IMR-90 (cell line): Measurements from ENCODE around the gene TASP1. TPM values are rescaled to one million over a fixed set of nuclear protein-coding genes. Genes with fewer than 3 reads are reported as not detected.

ENCODE experiments used
- ATAC-seq: fragments of 200-7000 bp; cut with Tn5 transposase; 2 replicates; pipeline ENCODE4 v1.9.1; 2020; ENCODE audit warnings: low read depth, mild to moderate bottlenecking, moderate library complexity
- BruUV-seq: library from RNA; stranded (reverse); fragments of 400-500 nt; replicated peaks from 2 replicates; lab custom pipeline; 2021; lab: Mats Ljungman, UMichigan
- CTCF ChIA-PET: fragments of 300-600 bp; formaldehyde crosslinking; extraction: SDS; loops from one replicate; lab custom pipeline; 2021; ENCODE audit warnings: antibody characterized with exemption; lab: Yijun Ruan, JAX
- POLR2A ChIA-PET: fragments of 300-600 bp; sonication (Branson Sonifier 250); formaldehyde crosslinking; loops from one replicate; lab custom pipeline; 2022; ENCODE audit warnings: antibody characterized with exemption; ENCODE audit not compliant: unreplicated experiment; lab: Charles Lee
- DNase-seq: peaks from one replicate; pipeline ENCODE4 v3.0.0; 2013
- H2AFZ ChIP-seq: replicated peaks from 2 replicates; pipeline ENCODE3; 2013; ENCODE audit warnings: low read length, mild to moderate bottlenecking; ENCODE audit not compliant: poor library complexity
- H2AK5ac ChIP-seq: 2 replicates; pipeline ENCODE4 v1.6.1; 2013; ENCODE audit warnings: low read depth, low read length, inconsistent platforms
- H2AK9ac ChIP-seq: replicated peaks from 2 replicates; pipeline ENCODE3; 2013; ENCODE audit warnings: mild to moderate bottlenecking, low read depth, low read length, moderate library complexity; ENCODE audit not compliant: poor library complexity
- H2BK120ac ChIP-seq: 2 replicates; pipeline ENCODE4 v1.6.1; 2013; ENCODE audit warnings: low read depth, low read length, inconsistent platforms
- H2BK15ac ChIP-seq: 3 replicates; pipeline ENCODE4 v1.6.1; 2013; ENCODE audit warnings: low read depth, low read length, inconsistent platforms
- H2BK20ac ChIP-seq: 2 replicates; pipeline ENCODE4 v1.6.1; 2013; ENCODE audit warnings: low read depth, mild to moderate bottlenecking, inconsistent platforms, low read length, moderate library complexity
- H2BK5ac ChIP-seq: 2 replicates; pipeline ENCODE4 v1.6.1; 2013; ENCODE audit warnings: mild to moderate bottlenecking, low read depth, low read length, inconsistent platforms; ENCODE audit not compliant: poor library complexity, severe bottlenecking
- H3K14ac ChIP-seq: replicated peaks from 2 replicates; pipeline ENCODE4 v1.6.1; 2013; ENCODE audit warnings: low read depth, low read length, inconsistent platforms
- H3K18ac ChIP-seq: 2 replicates; pipeline ENCODE4 v1.6.1; 2013; ENCODE audit warnings: low read depth, low read length, control low read depth
- H3K23ac ChIP-seq: 2 replicates; pipeline ENCODE4 v1.6.1; 2013; ENCODE audit warnings: low read depth, low read length, inconsistent platforms
- H3K27ac ChIP-seq: 2 replicates; pipeline ENCODE4 v1.5.1; 2013; ENCODE audit warnings: mild to moderate bottlenecking, control low read depth, low read length; ENCODE audit not compliant: insufficient read depth
- H3K27me3 ChIP-seq: 2 replicates; pipeline ENCODE4 v1.6.1; 2013; ENCODE audit warnings: low read length; ENCODE audit not compliant: control insufficient read depth, insufficient read depth
- H3K36me3 ChIP-seq: 2 replicates; pipeline ENCODE4 v1.6.1; 2013; ENCODE audit warnings: low read length, mixed read lengths; ENCODE audit not compliant: control insufficient read depth, insufficient read depth
- H3K4ac ChIP-seq: 2 replicates; pipeline ENCODE4 v1.6.1; 2013; ENCODE audit warnings: low read depth, low read length, inconsistent platforms
- H3K4me1 ChIP-seq: 2 replicates; pipeline ENCODE4 v1.6.1; 2013; ENCODE audit warnings: low read length, mixed read lengths; ENCODE audit not compliant: control insufficient read depth, insufficient read depth
- H3K4me2 ChIP-seq: 2 replicates; pipeline ENCODE4 v1.6.1; 2013; ENCODE audit warnings: low read depth, mild to moderate bottlenecking, control low read depth, low read length, moderate library complexity
- H3K4me3 ChIP-seq: 2 replicates; pipeline ENCODE4 v1.5.1; 2013; ENCODE audit warnings: low read depth, mild to moderate bottlenecking, control low read depth, low read length, moderate library complexity; ENCODE audit not compliant: insufficient read depth
- H3K56ac ChIP-seq: 2 replicates; pipeline ENCODE4 v1.6.1; 2013; ENCODE audit warnings: low read length, inconsistent platforms; ENCODE audit not compliant: insufficient read depth; ENCODE audit errors: extremely low read depth
- H3K79me1 ChIP-seq, 2 experiments: 2 replicates each; pipeline ENCODE4 v1.6.1; 2013; ENCODE audit warnings: low read length in 2 of 2, inconsistent platforms in 1 of 2, low read depth in 1 of 2
- H3K9ac ChIP-seq: 2 replicates; pipeline ENCODE4 v1.6.1; 2013; ENCODE audit warnings: low read depth, low read length, control low read depth
- H3K9me1 ChIP-seq: 2 replicates; pipeline ENCODE4 v1.6.1; 2013; ENCODE audit warnings: low read length, inconsistent platforms; ENCODE audit not compliant: insufficient read depth
- H3K9me3 ChIP-seq: 2 replicates; pipeline ENCODE4 v1.6.1; 2013; ENCODE audit warnings: low read length; ENCODE audit not compliant: control insufficient read depth, insufficient read depth
- H4K20me1 ChIP-seq: 2 replicates; pipeline ENCODE4 v1.6.1; 2013; ENCODE audit warnings: low read length, inconsistent platforms; ENCODE audit not compliant: insufficient read depth
- H4K5ac ChIP-seq: 2 replicates; pipeline ENCODE4 v1.6.1; 2013; ENCODE audit warnings: mild to moderate bottlenecking, low read depth, low read length, control low read depth
- H4K8ac ChIP-seq, 2 experiments: 2 replicates each; pipeline ENCODE4 v1.6.1; 2013; ENCODE audit warnings: low read depth in 2 of 2, low read length in 2 of 2, control low read depth in 1 of 2, inconsistent platforms in 1 of 2
- H4K91ac ChIP-seq: 2 replicates; pipeline ENCODE4 v1.6.1; 2013; ENCODE audit warnings: low read depth, low read length, inconsistent platforms; ENCODE audit not compliant: insufficient read depth
- BHLHE40 ChIP-seq: fragments of 150-350 bp; IDR thresholded peaks from 2 replicates; pipeline ENCODE4 v1.6.1; 2016; ENCODE audit warnings: mild to moderate bottlenecking, low read depth, low read length
- CHD1 ChIP-seq: IDR thresholded peaks from 2 replicates; pipeline ENCODE4 v1.6.1; 2012; ENCODE audit warnings: low read depth, low read length, improper control_type of control experiment
- FOS ChIP-seq: fragments of 150-350 bp; IDR thresholded peaks from 2 replicates; pipeline ENCODE4 v1.6.1; 2016; ENCODE audit warnings: low read depth, low read length
- MAZ ChIP-seq: IDR thresholded peaks from 2 replicates; pipeline ENCODE4 v1.6.1; 2012; ENCODE audit warnings: low read depth, mild to moderate bottlenecking, low read length, improper control_type of control experiment, moderate library complexity, borderline replicate concordance
- MXI1 ChIP-seq: IDR thresholded peaks from 2 replicates; pipeline ENCODE4 v1.6.1; 2012; ENCODE audit warnings: low read depth, mild to moderate bottlenecking, low read length, moderate library complexity, borderline replicate concordance
- NFE2L2 ChIP-seq: fragments of 150-350 bp; IDR thresholded peaks from 2 replicates; pipeline ENCODE4 v1.6.1; 2016; ENCODE audit warnings: low read depth, mild to moderate bottlenecking, low read length
- RCOR1 ChIP-seq: IDR thresholded peaks from 2 replicates; pipeline ENCODE4 v1.6.1; 2012; ENCODE audit warnings: mild to moderate bottlenecking, low read length, improper control_type of control experiment; ENCODE audit not compliant: insufficient replicate concordance
- SMC3 ChIP-seq: fragments of 150-350 bp; IDR thresholded peaks from 2 replicates; pipeline ENCODE4 v1.6.1; 2016; ENCODE audit warnings: low read depth, mild to moderate bottlenecking, antibody characterized with exemption, low read length, moderate library complexity
- WGBS, 2 experiments: methylation state at CpG; one replicate each; pipeline versions ENCODE4 v1.1.5 to v1.1.7; 2013; ENCODE audit warnings: missing lambda C conversion rate in 2 of 2; ENCODE audit not compliant: insufficient read length in 1 of 2; ENCODE audit errors: extremely low coverage in 2 of 2; 5-methylcytosine and 5-hydroxymethylcytosine counted together
- dilution Hi-C: fragments of 300-500 bp; cut with HindIII; formaldehyde crosslinking; loops from one replicate; pipeline ENCODE4 v1.14.3; 2018; ENCODE audit warnings: low sequenced_read_pairs; ENCODE audit not compliant: unreplicated experiment
- in situ Hi-C: fragments of 300-500 bp; cut with MboI; formaldehyde crosslinking; loops from 3 replicates; pipeline ENCODE4 v1.14.3; 2019; ENCODE audit warnings: low sequenced_read_pairs, inconsistent platforms, mixed read lengths
- intact Hi-C: fragments of 100-400 bp; cut with micrococcal nuclease; formaldehyde crosslinking; loops from 2 replicates; pipeline ENCODE4 v1.10.0; 2022
- polyA plus RNA-seq, 3 experiments: library from polyadenylated mRNA; depleted of rRNA; stranded (reverse); fragments of >200 nt; gene quantifications; 2 replicates each; pipeline ENCODE4 v1.2.3, GENCODE V29; 2012; ENCODE audit warnings: low replicate concordance in 1 of 3
- total RNA-seq: library from RNA; depleted of rRNA; stranded (reverse); fragments of >200 nt; gene quantifications from 2 replicates; pipeline ENCODE4 v1.2.3, GENCODE V29; 2012
- TF ChIP-seq, protein P1 (sequence below): conservative IDR thresholded peaks from 2 replicates; pipeline ENCODE4 v1.5.1; 2012; ENCODE audit warnings: mild to moderate bottlenecking, low read depth, low read length, improper control_type of control experiment
- TF ChIP-seq, protein P2 (sequence below): fragments of 150-350 bp; IDR thresholded peaks from 2 replicates; pipeline ENCODE4 v1.6.1; 2016; ENCODE audit warnings: low read depth, mild to moderate bottlenecking, low read length, moderate library complexity, borderline replicate concordance

TASP1 gene
- total and polyA plus RNA-seq, 2 of the 4 experiments (the other 2 are of a cell fraction), result 3.9 to 7.9 TPM

DNA sequence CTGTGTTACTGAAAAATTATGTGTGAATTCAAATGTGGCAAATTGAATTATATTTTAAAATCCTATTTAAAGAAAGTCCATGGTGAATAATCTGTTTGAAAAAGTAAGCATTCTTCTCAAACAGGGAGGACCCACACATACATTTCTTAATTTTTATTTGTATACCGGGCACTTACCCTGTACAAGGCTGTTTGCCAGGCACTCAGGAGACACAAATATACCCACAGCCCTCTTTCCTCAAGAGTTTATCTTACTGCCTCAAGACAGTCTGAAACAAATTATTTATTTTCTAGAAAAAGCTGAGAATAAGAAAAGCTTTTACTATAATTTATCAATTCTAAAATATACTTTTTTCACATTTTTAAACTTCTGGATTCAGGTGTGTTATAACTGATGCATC, 114.4 kb downstream of the TASP1 start:
- DNase-seq, result no peak
- Histone ChIP-seq H3K36me3 (no peaks in the 10 kb centered on the region), H2BK5ac (peak overlapping the region; percentile 98), H4K8ac (peak overlapping the region; percentile 67 to 81), H4K20me1 (no peaks in the 10 kb centered on the region), H3K4me2 (0 out of 2 replicates have a peak overlapping the region, but pooled peaks have one; percentile 25), H3K9me1 (peaks cover 3% of the 10 kb centered on the region), H2AK9ac (no peak overlapping the region), H3K56ac (0 out of 2 replicates have a peak overlapping the region, but pooled peaks have one; percentile 19), H2BK20ac (peak overlapping the region; percentile 98), H2AK5ac (peak overlapping the region; percentile 93), H2BK15ac (peak overlapping the region; percentile 89; the same call in 2 of the 3 replicates), H3K14ac (peak overlapping the region; percentile 94), H4K5ac (peak overlapping the region; percentile 97; the same call in 1 of the 2 replicates), H2BK120ac (peak overlapping the region; percentile 95), H2AFZ (peak overlapping the region; percentile 80), H3K9me3 (no peaks in the 10 kb centered on the region), H3K4ac (peak overlapping the region; percentile 98), H3K27ac (peak overlapping the region; percentile 100), H3K18ac (peak overlapping the region; percentile 99), H3K4me1 (peaks cover 9% of the 10 kb centered on the region), H3K9ac (peak overlapping the region; percentile 57), H3K79me1 (no peaks in the 10 kb centered on the region; a peak in 1 of 4 replicates), H3K4me3 (no peak overlapping the region), H3K27me3 (no peaks in the 10 kb centered on the region), H4K91ac (peak overlapping the region; percentile 93; the same call in 1 of the 2 replicates), H3K23ac (0 out of 2 replicates have a peak overlapping the region, but pooled peaks have one; percentile 84)
- no peak for ATAC-seq
- in situ Hi-C loops, result no loop called here
- dilution Hi-C loops, result no loop called here
- CTCF ChIA-PET, result interaction anchor here (1.3 kb wide), 1 partner anchor 23 kb away, joined by 5 read pairs; no protein-coding TSS in a partner anchor
- WGBS, 2 experiments, result no CpG with 5 or more reads among the region's 1 CpG
- POLR2A ChIA-PET, result no interaction called here
- BruUV-seq, result no TSS peak
- intact Hi-C loops, result no loop called here
- TF ChIP-seq, protein P1, sequence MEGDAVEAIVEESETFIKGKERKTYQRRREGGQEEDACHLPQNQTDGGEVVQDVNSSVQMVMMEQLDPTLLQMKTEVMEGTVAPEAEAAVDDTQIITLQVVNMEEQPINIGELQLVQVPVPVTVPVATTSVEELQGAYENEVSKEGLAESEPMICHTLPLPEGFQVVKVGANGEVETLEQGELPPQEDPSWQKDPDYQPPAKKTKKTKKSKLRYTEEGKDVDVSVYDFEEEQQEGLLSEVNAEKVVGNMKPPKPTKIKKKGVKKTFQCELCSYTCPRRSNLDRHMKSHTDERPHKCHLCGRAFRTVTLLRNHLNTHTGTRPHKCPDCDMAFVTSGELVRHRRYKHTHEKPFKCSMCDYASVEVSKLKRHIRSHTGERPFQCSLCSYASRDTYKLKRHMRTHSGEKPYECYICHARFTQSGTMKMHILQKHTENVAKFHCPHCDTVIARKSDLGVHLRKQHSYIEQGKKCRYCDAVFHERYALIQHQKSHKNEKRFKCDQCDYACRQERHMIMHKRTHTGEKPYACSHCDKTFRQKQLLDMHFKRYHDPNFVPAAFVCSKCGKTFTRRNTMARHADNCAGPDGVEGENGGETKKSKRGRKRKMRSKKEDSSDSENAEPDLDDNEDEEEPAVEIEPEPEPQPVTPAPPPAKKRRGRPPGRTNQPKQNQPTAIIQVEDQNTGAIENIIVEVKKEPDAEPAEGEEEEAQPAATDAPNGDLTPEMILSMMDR, result no peak
- TF ChIP-seq FOS (no peak), MXI1 (no peak), SMC3 (no peak), NFE2L2 (no peak), RCOR1 (no peak), CHD1 (no peak), MAZ (no peak), BHLHE40 (no peak)
- TF ChIP-seq, protein P2, sequence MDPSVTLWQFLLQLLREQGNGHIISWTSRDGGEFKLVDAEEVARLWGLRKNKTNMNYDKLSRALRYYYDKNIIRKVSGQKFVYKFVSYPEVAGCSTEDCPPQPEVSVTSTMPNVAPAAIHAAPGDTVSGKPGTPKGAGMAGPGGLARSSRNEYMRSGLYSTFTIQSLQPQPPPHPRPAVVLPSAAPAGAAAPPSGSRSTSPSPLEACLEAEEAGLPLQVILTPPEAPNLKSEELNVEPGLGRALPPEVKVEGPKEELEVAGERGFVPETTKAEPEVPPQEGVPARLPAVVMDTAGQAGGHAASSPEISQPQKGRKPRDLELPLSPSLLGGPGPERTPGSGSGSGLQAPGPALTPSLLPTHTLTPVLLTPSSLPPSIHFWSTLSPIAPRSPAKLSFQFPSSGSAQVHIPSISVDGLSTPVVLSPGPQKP, result no peak
